AG04450 (cell line): Measurements from ENCODE around the gene GPR45. TPM values are rescaled to one million over a fixed set of nuclear protein-coding genes. Genes with fewer than 3 reads are reported as not detected.
A peak's percentile ranks its signal among the peaks of the same experiment; 100 is the strongest.

Experiments
- CTCF ChIA-PET: fragments of 300-600, 350-600 bp; formaldehyde crosslinking; extraction: SDS; loops from one replicate; lab custom pipeline; 2022; ENCODE audit warnings: antibody characterized with exemption, inconsistent platforms; lab: Charles Lee
- POLR2A ChIA-PET: fragments of 350-600 bp; formaldehyde crosslinking; extraction: SDS; loops from one replicate; lab custom pipeline; 2021; ENCODE audit warnings: antibody characterized with exemption, inconsistent platforms; lab: Yijun Ruan, JAX
- DNase-seq: peaks from one replicate; pipeline ENCODE4 v3.0.0-alpha.2; 2011; ENCODE audit warnings: low read depth, low spot score
- H3K27ac ChIP-seq: one replicate; pipeline ENCODE4 v1.5.1; 2012; ENCODE audit warnings: low read depth, low read length, control low read depth
- H3K27me3 ChIP-seq: one replicate; pipeline ENCODE4 v1.6.0; 2012; ENCODE audit warnings: low read length; ENCODE audit not compliant: control insufficient read depth, insufficient read depth
- H3K4me3 ChIP-seq: 2 replicates; pipeline ENCODE4 v1.5.1; 2011; ENCODE audit warnings: mild to moderate bottlenecking, low read depth, low read length, control low read depth
- H3K9me3 ChIP-seq: 2 replicates; pipeline ENCODE4 v1.5.1; 2012; ENCODE audit warnings: low read length; ENCODE audit not compliant: control insufficient read depth, insufficient read depth
- CTCF ChIP-seq: IDR thresholded peaks from 2 replicates; pipeline ENCODE4 v1.5.1; 2011; ENCODE audit warnings: low read depth, low read length, control low read depth, inconsistent platforms
- polyA plus RNA-seq: library from polyadenylated mRNA; depleted of rRNA; stranded (reverse); fragments of >200 nt; gene quantifications from 2 replicates; pipeline ENCODE4 v1.2.3, GENCODE V29; 2011

Gene GPR45
- polyA plus RNA-seq, 1 experiment: not detected

- Histone ChIP-seq H3K27me3 (no peaks in the 10 kb centered on the region), H3K4me3 (no peak overlapping the region), H3K27ac (no peak overlapping the region), H3K9me3 (no peaks in the 10 kb centered on the region)
- no peak for DNase-seq
- ChIA-PET POLR2A (no interaction called here), CTCF (interaction anchor here (1.0 to 1.5 kb wide), 2 partner anchors 9 to 18 kb away, joined by 4 to 5 read pairs; no protein-coding TSS in a partner anchor)
- no peak for TF ChIP-seq CTCF
Observed at GRCh38 chr2:105278654-105279053, 37.1 kb downstream of the GPR45 start.

GRCh38 chr2:105279126-105279525 is 37.6 kb downstream of the GPR45 start:
- no peak overlapping the region for H3K27ac ChIP-seq
- no peaks in the 10 kb centered on the region for H3K9me3 ChIP-seq
- no peaks in the 10 kb centered on the region for H3K27me3 ChIP-seq
- ChIA-PET CTCF (interaction anchor here (1.0 to 1.5 kb wide), 2 partner anchors 9 to 14 kb away, joined by 3 to 5 read pairs; no protein-coding TSS in a partner anchor), POLR2A (no interaction called here)
- H3K4me3 ChIP-seq: no peak overlapping the region
- DNase-seq: no peak
- no peak for TF ChIP-seq CTCF

- no peaks in the 10 kb centered on the region for H3K9me3 ChIP-seq
- no peak for DNase-seq
- H3K4me3 ChIP-seq: no peak overlapping the region
- CTCF ChIA-PET: no interaction called here
- no peak for TF ChIP-seq CTCF
- POLR2A ChIA-PET: no interaction called here
- H3K27me3 ChIP-seq: no peaks in the 10 kb centered on the region
- H3K27ac ChIP-seq: no peak overlapping the region
Observed at GRCh38 chr2:105280281-105280680, 38.7 kb downstream of the GPR45 start.

GRCh38 chr2:105283532-105283931 is 42.0 kb downstream of the GPR45 start:
- H3K9me3 ChIP-seq: no peaks in the 10 kb centered on the region
- H3K27ac ChIP-seq: no peak overlapping the region
- CTCF ChIA-PET: interaction anchor here (0.8 kb wide), 1 partner anchor 51 kb away, joined by 3 read pairs; no protein-coding TSS in a partner anchor
- no peak for DNase-seq
- H3K4me3 ChIP-seq: no peak overlapping the region
- TF ChIP-seq CTCF: no peak
- H3K27me3 ChIP-seq: no peaks in the 10 kb centered on the region
- POLR2A ChIA-PET: no interaction called here

- POLR2A ChIA-PET: interaction anchor here (0.5 kb wide), 1 partner anchor 233 kb away, joined by 3 read pairs; no protein-coding TSS in a partner anchor
- Histone ChIP-seq H3K4me3 (no peak overlapping the region), H3K27ac (no peak overlapping the region), H3K27me3 (no peaks in the 10 kb centered on the region), H3K9me3 (no peaks in the 10 kb centered on the region)
- no peak for DNase-seq
- CTCF ChIA-PET: interaction anchor here (0.6 to 1.7 kb wide), 13 partner anchors 8 to 262 kb away, joined by 3 to 6 read pairs (median 3); no protein-coding TSS in a partner anchor
- peak; percentile 50 for TF ChIP-seq CTCF
Observed at GRCh38 chr2:105287692-105288091, 46.1 kb downstream of the GPR45 start.
